Stimulated activated CD4-positive, alpha-beta T cell treated with anti-CD3 and anti-CD28 coated beads, Interleukin-1b, Interleukin-23, amount 100 ng/mL, for 4 hours (primary cell): ENCODE results near the gene FSTL4.

Experiments
- DNase-seq, 2 donors: peaks; one replicate each; pipeline ENCODE4 v3.0.0-alpha.2; 2020; ENCODE audit warnings: low read depth in 2 of 2

The FSTL4 gene

GRCh38 chr5:133514456-133514855 lies 97.9 kb downstream of the FSTL4 start:
- no peak for DNase-seq

- DNase-seq = no peak
These were observed 99.4 kb downstream of the FSTL4 start for GRCh38 chr5:133512896-133513295.

GRCh38 chr5:133511653-133512235 lies 100.6 kb downstream of the FSTL4 start:
- no peak for DNase-seq

GRCh38 chr5:133510634-133511262 lies 101.6 kb downstream of the FSTL4 start:
- no peak for DNase-seq

- no peak for DNase-seq
These were observed 102.6 kb downstream of the FSTL4 start for GRCh38 chr5:133509742-133510079.

GRCh38 chr5:133508845-133509741 lies 103.2 kb downstream of the FSTL4 start:
- no peak for DNase-seq

- DNase-seq = no peak
These were observed 104.0 kb downstream of the FSTL4 start for GRCh38 chr5:133508331-133508730.

- DNase-seq = no peak
These were observed 106.2 kb downstream of the FSTL4 start for GRCh38 chr5:133506181-133506580.

GRCh38 chr5:133503511-133503910 lies 108.8 kb downstream of the FSTL4 start:
- DNase-seq = no peak

GRCh38 chr5:133499895-133500294 lies 112.4 kb downstream of the FSTL4 start:
- DNase-seq = no peak

GRCh38 chr5:133497608-133498348 lies 114.6 kb downstream of the FSTL4 start:
- no peak for DNase-seq

- DNase-seq = no peak
These were observed 115.7 kb downstream of the FSTL4 start for GRCh38 chr5:133496631-133497030.

- no peak for DNase-seq
These were observed 117.5 kb downstream of the FSTL4 start for GRCh38 chr5:133494923-133495246.

GRCh38 chr5:133494232-133494922 lies 118.0 kb downstream of the FSTL4 start:
- no peak for DNase-seq

- DNase-seq = no peak
These were observed 122.7 kb downstream of the FSTL4 start for GRCh38 chr5:133489632-133490031.

GRCh38 chr5:133487093-133487492 lies 125.2 kb downstream of the FSTL4 start:
- no peak for DNase-seq

GRCh38 chr5:133485468-133485867 lies 126.9 kb downstream of the FSTL4 start:
- no peak for DNase-seq

GRCh38 chr5:133483406-133484090 lies 128.8 kb downstream of the FSTL4 start:
- DNase-seq = no peak

GRCh38 chr5:133482028-133482427 lies 130.3 kb downstream of the FSTL4 start:
- no peak for DNase-seq

- no peak for DNase-seq
These were observed 131.5 kb downstream of the FSTL4 start for GRCh38 chr5:133480866-133481265.

- DNase-seq = no peak
These were observed 132.0 kb downstream of the FSTL4 start for GRCh38 chr5:133480366-133480765.
